Adrenal gland (tissue), 5 donors: ENCODE data around the gene SORT1.

Source experiments
- POLR2A ChIP-seq, 2 donors: fragments of 450-650 bp; IDR thresholded peaks; one replicate each; pipeline ENCODE4 v1.6.1; 2017; ENCODE audit warnings: antibody characterized with exemption in 2 of 2, mild to moderate bottlenecking in 2 of 2, moderate library complexity in 1 of 2
- TF ChIP-seq, protein P1 (sequence below), 6 experiments: fragments of 450-650 bp in 4 of 6; fragments of 200-600 bp in 2 of 6; sonication (generic) in 1 of 6; IDR thresholded peaks; 1 replicate in 5 of 6; 2 replicates in 1 of 6; pipeline versions ENCODE4 v1.5.1 to v1.8.0; 2016 to 2021; ENCODE audit warnings: antibody characterized with exemption in 6 of 6, mild to moderate bottlenecking in 2 of 6, moderate library complexity in 1 of 6
- donor health status: DM: no; HTN: no; CAD: no.

DNA sequence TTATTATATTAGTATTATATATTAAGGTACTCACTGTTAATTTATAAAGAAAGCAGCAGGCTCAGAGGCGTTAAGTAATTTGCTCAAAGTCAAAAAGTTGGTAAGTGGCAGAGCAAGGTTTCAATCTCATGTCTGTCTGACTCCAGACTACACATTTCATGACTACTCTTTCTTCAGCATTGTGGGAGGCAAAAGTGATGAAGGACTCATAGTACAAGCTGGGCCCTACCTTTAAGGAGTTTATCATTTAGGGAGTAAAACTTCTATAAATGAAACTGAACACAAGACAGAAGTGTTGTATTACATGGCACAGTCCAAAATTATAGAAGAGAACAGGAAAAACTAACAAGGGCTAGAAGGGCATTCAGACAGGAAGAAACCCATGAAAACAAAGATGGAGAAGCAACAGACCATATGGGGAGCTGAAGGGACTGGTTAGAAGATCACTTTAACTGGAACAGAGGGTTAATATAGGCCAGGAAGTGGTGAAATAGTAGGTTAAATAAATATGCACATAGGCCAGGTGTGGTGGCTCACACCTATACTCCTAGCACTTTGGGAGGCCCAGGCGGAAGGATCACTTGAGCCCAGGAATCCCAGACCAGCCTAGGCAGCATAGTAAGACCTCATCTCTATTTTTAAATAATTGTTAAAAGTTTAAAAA is 11.5 kb downstream of the SORT1 start:
- TF ChIP-seq, protein P1, sequence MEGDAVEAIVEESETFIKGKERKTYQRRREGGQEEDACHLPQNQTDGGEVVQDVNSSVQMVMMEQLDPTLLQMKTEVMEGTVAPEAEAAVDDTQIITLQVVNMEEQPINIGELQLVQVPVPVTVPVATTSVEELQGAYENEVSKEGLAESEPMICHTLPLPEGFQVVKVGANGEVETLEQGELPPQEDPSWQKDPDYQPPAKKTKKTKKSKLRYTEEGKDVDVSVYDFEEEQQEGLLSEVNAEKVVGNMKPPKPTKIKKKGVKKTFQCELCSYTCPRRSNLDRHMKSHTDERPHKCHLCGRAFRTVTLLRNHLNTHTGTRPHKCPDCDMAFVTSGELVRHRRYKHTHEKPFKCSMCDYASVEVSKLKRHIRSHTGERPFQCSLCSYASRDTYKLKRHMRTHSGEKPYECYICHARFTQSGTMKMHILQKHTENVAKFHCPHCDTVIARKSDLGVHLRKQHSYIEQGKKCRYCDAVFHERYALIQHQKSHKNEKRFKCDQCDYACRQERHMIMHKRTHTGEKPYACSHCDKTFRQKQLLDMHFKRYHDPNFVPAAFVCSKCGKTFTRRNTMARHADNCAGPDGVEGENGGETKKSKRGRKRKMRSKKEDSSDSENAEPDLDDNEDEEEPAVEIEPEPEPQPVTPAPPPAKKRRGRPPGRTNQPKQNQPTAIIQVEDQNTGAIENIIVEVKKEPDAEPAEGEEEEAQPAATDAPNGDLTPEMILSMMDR (IDR thresholded peaks at IDR 0.05) = no peak
- no peak for TF ChIP-seq POLR2A (IDR thresholded peaks at IDR 0.05)
